ENCODE data around the gene CDH4. TPM values are rescaled to one million over a fixed set of nuclear protein-coding genes. Genes with fewer than 3 reads are reported as not detected.

CDH4 gene
- total RNA-seq, 1 experiment from 2014 or later = not detected

DNA sequence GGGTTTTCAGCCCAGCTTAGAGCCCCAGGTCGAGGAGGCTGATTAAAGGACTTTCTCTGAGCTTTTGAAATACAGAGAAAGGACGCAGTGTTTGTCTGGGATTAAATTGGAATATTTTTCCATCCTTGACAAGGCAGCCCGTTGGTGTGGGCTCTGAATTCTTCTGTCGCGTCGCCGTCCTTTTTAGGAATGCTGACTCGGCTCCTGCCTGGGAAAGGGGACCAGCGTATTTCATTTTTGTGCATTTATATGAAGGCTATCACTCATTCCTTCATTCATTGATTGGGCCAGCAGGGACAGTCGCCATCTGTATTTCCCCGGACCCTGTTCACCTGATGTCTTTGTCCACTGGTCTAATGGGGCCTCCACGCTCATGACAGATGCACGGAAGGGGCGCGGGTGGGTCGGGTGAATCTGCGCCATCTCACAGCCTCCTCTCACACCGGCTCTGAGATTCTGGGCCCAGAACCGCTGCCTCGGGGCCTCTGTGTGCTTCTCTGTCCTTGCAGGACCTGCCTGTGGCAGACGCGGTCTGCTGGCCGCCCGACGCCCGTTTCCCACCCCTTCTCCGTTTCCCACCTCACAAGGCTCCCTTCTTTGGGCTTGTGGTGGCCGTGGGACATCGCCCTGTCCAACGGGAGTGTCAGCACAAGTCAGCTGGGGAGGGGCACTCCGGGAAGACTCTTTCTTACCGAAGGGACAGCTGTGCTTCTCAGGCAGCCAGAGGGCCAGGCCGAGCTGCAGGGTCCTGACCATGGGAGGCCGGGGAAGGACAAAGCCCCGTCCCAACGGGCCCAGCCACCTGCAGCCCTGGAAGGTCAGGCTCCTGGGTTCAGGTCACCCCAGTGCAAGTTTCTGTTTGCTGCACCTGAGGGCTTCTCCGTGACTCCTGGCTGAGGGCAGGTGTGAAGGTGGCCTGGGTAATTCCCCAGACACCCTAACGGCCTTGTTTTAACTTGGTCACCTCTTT is 656.3 kb downstream of the CDH4 start:
- CTCF ChIA-PET = no interaction called here
- intact Hi-C loops (cut with micrococcal nuclease; ENCODE audit: unreplicated experiment) = no loop called here

DNA sequence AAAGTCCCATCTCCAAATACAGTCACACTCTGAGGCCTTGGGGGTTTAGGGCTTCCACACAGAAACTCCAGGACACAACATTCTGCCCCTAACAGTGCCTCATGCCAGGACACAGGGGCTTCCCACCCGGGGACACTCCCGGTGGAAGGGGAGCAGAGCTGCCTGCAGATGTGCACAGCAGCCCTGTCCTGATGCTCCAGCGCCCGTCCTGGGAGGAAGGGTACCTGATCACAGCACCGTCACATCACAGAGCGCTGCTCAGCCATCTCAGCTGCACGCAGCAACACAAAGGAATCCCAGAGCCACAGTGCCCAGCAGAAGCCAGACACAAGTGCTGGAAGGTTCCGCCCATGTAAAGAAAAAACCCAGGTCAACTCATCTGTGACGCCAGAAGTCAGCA is 657.0 kb downstream of the CDH4 start:
- Histone ChIP-seq H3K4me1 (replicated peaks; ENCODE audit: insufficient read depth) (no peaks in the 10 kb centered on the region), H3K36me3 (ENCODE audit: low read depth) (no peaks in the 10 kb centered on the region), H3K27me3 (ENCODE audit: insufficient read depth, low read depth) (peaks cover 100% of the 10 kb centered on the region), H3K4me2 (no peak overlapping the region), H4K20me1 (ENCODE audit: insufficient read depth) (0 out of 2 replicates have a peak, but pooled peaks cover 4% of the 10 kb centered on the region), H3K9me2 (ENCODE audit: insufficient read depth) (no peaks in the 10 kb centered on the region), H3F3A (ENCODE audit: insufficient read depth, low read depth) (no peaks in the 10 kb centered on the region), H3K4me3 (no peak overlapping the region), H3K9me3 (ENCODE audit: insufficient read depth, low read depth) (no peaks in the 10 kb centered on the region), H3K27ac (no peak overlapping the region), H2AFZ (no peak overlapping the region), H3K79me2 (ENCODE audit: low read depth) (no peaks in the 10 kb centered on the region)
- DNase-seq = no peak
- TF ChIP-seq EZH2 (IDR thresholded peaks at IDR 0.05; ENCODE audit: low read depth) = no peak
- TF ChIP-seq, protein P1, sequence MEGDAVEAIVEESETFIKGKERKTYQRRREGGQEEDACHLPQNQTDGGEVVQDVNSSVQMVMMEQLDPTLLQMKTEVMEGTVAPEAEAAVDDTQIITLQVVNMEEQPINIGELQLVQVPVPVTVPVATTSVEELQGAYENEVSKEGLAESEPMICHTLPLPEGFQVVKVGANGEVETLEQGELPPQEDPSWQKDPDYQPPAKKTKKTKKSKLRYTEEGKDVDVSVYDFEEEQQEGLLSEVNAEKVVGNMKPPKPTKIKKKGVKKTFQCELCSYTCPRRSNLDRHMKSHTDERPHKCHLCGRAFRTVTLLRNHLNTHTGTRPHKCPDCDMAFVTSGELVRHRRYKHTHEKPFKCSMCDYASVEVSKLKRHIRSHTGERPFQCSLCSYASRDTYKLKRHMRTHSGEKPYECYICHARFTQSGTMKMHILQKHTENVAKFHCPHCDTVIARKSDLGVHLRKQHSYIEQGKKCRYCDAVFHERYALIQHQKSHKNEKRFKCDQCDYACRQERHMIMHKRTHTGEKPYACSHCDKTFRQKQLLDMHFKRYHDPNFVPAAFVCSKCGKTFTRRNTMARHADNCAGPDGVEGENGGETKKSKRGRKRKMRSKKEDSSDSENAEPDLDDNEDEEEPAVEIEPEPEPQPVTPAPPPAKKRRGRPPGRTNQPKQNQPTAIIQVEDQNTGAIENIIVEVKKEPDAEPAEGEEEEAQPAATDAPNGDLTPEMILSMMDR (conservative IDR thresholded peaks at IDR 0.05) = no peak
- BruUV-seq (replicated peaks) = no TSS peak
- ChIA-PET POLR2A (ENCODE audit: unreplicated experiment) (no interaction called here), CTCF (no interaction called here)
- intact Hi-C loops (cut with micrococcal nuclease; ENCODE audit: unreplicated experiment) = no loop called here

More for the DNA sequence above, 656.3 kb downstream of the CDH4 start:
- peaks cover 99% of the 10 kb centered on the region for H3K27me3 ChIP-seq (ENCODE audit: insufficient read depth, low read depth)
- BruUV-seq (replicated peaks) = no TSS peak
- H3K9me3 ChIP-seq (ENCODE audit: insufficient read depth, low read depth) = no peaks in the 10 kb centered on the region
- POLR2A ChIA-PET (ENCODE audit: unreplicated experiment) = no interaction called here
- H3K4me2 ChIP-seq = no peak overlapping the region
- 0 out of 2 replicates have a peak, but pooled peaks cover 4% of the 10 kb centered on the region for H4K20me1 ChIP-seq (ENCODE audit: insufficient read depth)
- TF ChIP-seq, protein P1 (conservative IDR thresholded peaks at IDR 0.05) = no peak
- no peak for TF ChIP-seq EZH2 (IDR thresholded peaks at IDR 0.05; ENCODE audit: low read depth)
- H3F3A ChIP-seq (ENCODE audit: insufficient read depth, low read depth) = no peaks in the 10 kb centered on the region
- no peaks in the 10 kb centered on the region for H3K9me2 ChIP-seq (ENCODE audit: insufficient read depth)
- H3K79me2 ChIP-seq (ENCODE audit: low read depth) = no peaks in the 10 kb centered on the region
- no peaks in the 10 kb centered on the region for H3K4me1 ChIP-seq (replicated peaks; ENCODE audit: insufficient read depth)
- no peak overlapping the region for H2AFZ ChIP-seq
- DNase-seq = no peak
- no peaks in the 10 kb centered on the region for H3K36me3 ChIP-seq (ENCODE audit: low read depth)
- no peak overlapping the region for H3K4me3 ChIP-seq
- no peak overlapping the region for H3K27ac ChIP-seq

DNA sequence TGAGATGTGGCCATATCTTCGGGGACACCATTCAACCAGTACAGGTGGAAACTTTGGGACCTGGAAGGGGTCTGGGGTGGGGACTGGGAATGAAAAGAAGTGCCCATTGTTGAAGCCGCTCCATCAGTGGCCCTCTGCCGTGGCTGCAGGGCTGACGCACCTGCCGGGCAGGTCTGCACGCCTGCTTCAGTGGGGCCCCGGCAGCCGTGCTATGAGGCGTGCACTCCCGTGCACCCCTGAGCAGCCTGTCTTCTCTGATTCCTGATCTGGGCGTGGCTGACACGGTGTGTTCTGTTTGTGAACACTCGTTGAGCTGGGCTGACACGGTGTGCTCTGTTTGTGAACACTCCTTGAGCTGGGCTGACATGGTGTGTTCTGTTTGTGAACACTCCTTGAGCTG is 657.8 kb downstream of the CDH4 start:
- ChIA-PET POLR2A (ENCODE audit: unreplicated experiment) (no interaction called here), CTCF (no interaction called here)
- Histone ChIP-seq H3K4me2 (no peak overlapping the region), H3K27me3 (ENCODE audit: insufficient read depth, low read depth) (peaks cover 100% of the 10 kb centered on the region), H3K4me3 (no peak overlapping the region), H3K36me3 (ENCODE audit: low read depth) (no peaks in the 10 kb centered on the region), H3K4me1 (replicated peaks; ENCODE audit: insufficient read depth) (no peaks in the 10 kb centered on the region), H3K79me2 (ENCODE audit: low read depth) (no peaks in the 10 kb centered on the region), H4K20me1 (ENCODE audit: insufficient read depth) (0 out of 2 replicates have a peak, but pooled peaks cover 4% of the 10 kb centered on the region), H3K9me2 (ENCODE audit: insufficient read depth) (no peaks in the 10 kb centered on the region), H3K9me3 (ENCODE audit: insufficient read depth, low read depth) (no peaks in the 10 kb centered on the region), H3K27ac (no peak overlapping the region), H3F3A (ENCODE audit: insufficient read depth, low read depth) (no peaks in the 10 kb centered on the region), H2AFZ (no peak overlapping the region)
- TF ChIP-seq EZH2 (IDR thresholded peaks at IDR 0.05; ENCODE audit: low read depth) = no peak
- TF ChIP-seq, protein P1 (conservative IDR thresholded peaks at IDR 0.05) = no peak
- no peak for DNase-seq
- intact Hi-C loops (cut with micrococcal nuclease; ENCODE audit: unreplicated experiment) = no loop called here
- BruUV-seq (replicated peaks) = no TSS peak
